22Rv1 (cell line): ENCODE measurements around the gene ANKRD65.
A peak's percentile ranks its signal among the peaks of the same experiment; 100 is the strongest.

Experiments used
- H3K27ac ChIP-seq: fragments of 450-650 bp; 2 replicates; pipeline ENCODE4 v1.5.1; 2017
- CTCF ChIP-seq: fragments of 450-650 bp; IDR thresholded peaks from 2 replicates; pipeline ENCODE4 v1.5.1; 2017; ENCODE audit warnings: mild to moderate bottlenecking
- ZFX ChIP-seq: fragments of 450-650 bp; IDR thresholded peaks from 2 replicates; pipeline ENCODE4 v1.6.1; 2017; ENCODE audit warnings: antibody characterized with exemption, borderline replicate concordance

ANKRD65 gene

GRCh38 chr1:1437033-1437903 lies 16.2 kb upstream of the ANKRD65 start:
- TF ChIP-seq ZFX = no peak
- no peak for TF ChIP-seq CTCF
- peak overlapping the region; percentile 55 for H3K27ac ChIP-seq

- no peak overlapping the region for H3K27ac ChIP-seq
- no peak for TF ChIP-seq ZFX
- TF ChIP-seq CTCF = no peak
These were observed 15.6 kb upstream of the ANKRD65 start for GRCh38 chr1:1436630-1437032.

GRCh38 chr1:1435911-1436629 lies 15.0 kb upstream of the ANKRD65 start:
- no peak overlapping the region for H3K27ac ChIP-seq
- TF ChIP-seq ZFX (no peak), CTCF (no peak)

- no peak for TF ChIP-seq CTCF
- TF ChIP-seq ZFX = no peak
- no peak within 1 kb of the TSS for H3K27ac ChIP-seq
These were observed 14.2 kb upstream of the ANKRD65 start, which contains the start of gene VWA1 for GRCh38 chr1:1435106-1435903. Gene VWA1 (plus strand): TSS chr1:1435690. CDS start chr1:1435749, 59 bp downstream.

- no peak overlapping the region for H3K27ac ChIP-seq
- no peak for TF ChIP-seq ZFX
These were observed 13.7 kb upstream of the ANKRD65 start for GRCh38 chr1:1434824-1435105.

- TF ChIP-seq CTCF (no peak), ZFX (no peak)
- no peak overlapping the region for H3K27ac ChIP-seq
These were observed 13.2 kb upstream of the ANKRD65 start for GRCh38 chr1:1434131-1434823.

GRCh38 chr1:1433804-1434130 lies 12.7 kb upstream of the ANKRD65 start:
- no peak for TF ChIP-seq CTCF
- TF ChIP-seq ZFX = no peak
- no peak overlapping the region for H3K27ac ChIP-seq
